ENCODE results near the gene WBP1. TPM values are rescaled to one million over a fixed set of nuclear protein-coding genes. Genes with fewer than 3 reads are reported as not detected.

Gene WBP1
- total RNA-seq, 1 donor from 2014 or later: 38.2 TPM

DNA sequence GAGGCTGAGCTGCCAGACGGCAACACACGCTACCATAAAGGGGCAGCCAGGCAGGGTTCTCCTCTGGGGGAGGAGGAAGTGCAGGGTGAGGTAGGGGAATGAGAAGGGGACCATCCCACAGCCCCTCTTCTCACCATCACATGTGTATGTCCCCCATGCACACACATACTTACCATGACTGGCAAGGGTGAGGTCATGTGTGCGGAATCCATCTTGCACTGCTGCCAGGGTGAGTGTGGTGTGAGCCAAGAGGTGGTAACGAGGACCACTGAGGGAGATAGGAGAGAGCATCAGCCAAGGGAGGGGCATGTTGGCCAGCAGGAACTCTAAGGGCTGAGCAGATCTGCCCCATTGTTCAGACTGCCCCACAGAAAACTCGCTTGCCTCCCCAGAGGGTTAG, 29.6 kb upstream of the WBP1 start:
- Histone ChIP-seq H3K9me3 (ENCODE audit: low read depth) (no peaks in the 10 kb centered on the region), H3K4me1 (no peaks in the 10 kb centered on the region), H3K27me3 (no peaks in the 10 kb centered on the region), H3K4me3 (no peak overlapping the region), H3K27ac (no peak overlapping the region), H3K36me3 (no peaks in the 10 kb centered on the region), H2AFZ (replicated peaks) (no peak overlapping the region), H3F3A (ENCODE audit: low read depth) (peaks cover 21% of the 10 kb centered on the region), H3K4me2 (no peak overlapping the region), H3K79me2 (ENCODE audit: low read depth) (peaks cover 6% of the 10 kb centered on the region), H3K9ac (no peak overlapping the region), H4K20me1 (ENCODE audit: low read depth) (peaks cover 30% of the 10 kb centered on the region)
- Mint-ChIP-seq H3K4me1 (peaks cover 12% of the 10 kb centered on the region), H3K36me3 (peaks cover 34% of the 10 kb centered on the region), H3K4me3 (no peak overlapping the region), H3K27me3 (ENCODE audit: insufficient read depth, low read depth) (peaks cover 2% of the 10 kb centered on the region), H3K9me3 (no peaks in the 10 kb centered on the region), H3K27ac (no peak overlapping the region)
- TF ChIP-seq, protein P1, sequence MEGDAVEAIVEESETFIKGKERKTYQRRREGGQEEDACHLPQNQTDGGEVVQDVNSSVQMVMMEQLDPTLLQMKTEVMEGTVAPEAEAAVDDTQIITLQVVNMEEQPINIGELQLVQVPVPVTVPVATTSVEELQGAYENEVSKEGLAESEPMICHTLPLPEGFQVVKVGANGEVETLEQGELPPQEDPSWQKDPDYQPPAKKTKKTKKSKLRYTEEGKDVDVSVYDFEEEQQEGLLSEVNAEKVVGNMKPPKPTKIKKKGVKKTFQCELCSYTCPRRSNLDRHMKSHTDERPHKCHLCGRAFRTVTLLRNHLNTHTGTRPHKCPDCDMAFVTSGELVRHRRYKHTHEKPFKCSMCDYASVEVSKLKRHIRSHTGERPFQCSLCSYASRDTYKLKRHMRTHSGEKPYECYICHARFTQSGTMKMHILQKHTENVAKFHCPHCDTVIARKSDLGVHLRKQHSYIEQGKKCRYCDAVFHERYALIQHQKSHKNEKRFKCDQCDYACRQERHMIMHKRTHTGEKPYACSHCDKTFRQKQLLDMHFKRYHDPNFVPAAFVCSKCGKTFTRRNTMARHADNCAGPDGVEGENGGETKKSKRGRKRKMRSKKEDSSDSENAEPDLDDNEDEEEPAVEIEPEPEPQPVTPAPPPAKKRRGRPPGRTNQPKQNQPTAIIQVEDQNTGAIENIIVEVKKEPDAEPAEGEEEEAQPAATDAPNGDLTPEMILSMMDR (IDR thresholded peaks at IDR 0.05): no peak
- TF ChIP-seq EZH2phosphoT487 (IDR thresholded peaks at IDR 0.05): no peak
- TF ChIP-seq EZH2 (IDR thresholded peaks at IDR 0.05): no peak
- no peak for DNase-seq (ENCODE audit: low spot score)

DNA sequence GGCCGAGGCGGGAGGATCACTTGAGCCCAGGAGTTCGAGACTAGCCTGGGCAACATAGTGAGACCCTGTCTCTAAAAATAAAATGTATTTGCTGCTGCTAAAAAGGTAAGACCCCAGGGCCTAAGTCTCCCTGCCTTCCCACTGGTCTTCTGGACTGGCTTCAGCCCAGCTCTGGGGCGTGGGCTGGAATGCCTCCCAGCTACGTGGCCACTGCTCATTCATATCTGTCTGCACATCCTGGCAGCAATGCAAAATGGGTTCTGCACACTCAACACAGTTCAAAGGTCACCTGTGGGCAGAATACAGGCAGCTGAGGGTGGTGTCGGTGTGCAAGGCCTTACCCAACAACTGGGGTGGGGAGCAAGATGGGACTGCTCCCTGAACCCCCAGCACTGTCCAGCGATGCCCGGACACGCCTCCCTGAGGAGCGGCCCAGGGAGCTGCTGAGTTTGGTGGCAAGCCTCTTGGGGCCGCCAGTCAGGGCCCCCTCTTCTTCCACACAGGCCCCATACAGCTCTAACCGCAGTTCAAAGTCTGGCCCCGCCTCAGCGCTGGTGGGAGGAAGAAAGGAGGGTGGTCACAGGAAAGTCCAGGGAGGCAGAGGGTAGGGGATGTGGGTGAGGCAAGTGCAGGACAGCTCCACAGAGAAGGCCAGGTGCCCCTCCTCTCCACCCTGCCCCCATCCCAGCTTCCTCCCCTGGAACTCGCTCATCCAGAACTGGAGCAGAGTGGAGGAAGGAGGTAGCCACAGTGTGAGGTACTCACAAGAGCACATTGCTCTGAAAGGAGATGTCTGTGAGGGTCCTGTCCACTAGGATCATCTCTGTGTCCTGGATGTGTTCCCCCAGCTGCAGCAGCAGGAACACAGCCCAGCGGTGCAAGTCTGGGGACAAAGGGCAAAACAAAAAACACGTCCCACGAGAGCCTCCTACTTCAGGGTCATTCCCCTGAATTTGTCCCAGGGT, 28.5 kb upstream of the WBP1 start:
- peaks cover 6% of the 10 kb centered on the region for H3K4me1 Mint-ChIP-seq
- peaks cover 2% of the 10 kb centered on the region for H3K27me3 Mint-ChIP-seq (ENCODE audit: insufficient read depth, low read depth)
- Histone ChIP-seq H3F3A (ENCODE audit: low read depth) (peaks cover 21% of the 10 kb centered on the region), H3K36me3 (no peaks in the 10 kb centered on the region), H3K4me3 (no peak overlapping the region), H2AFZ (replicated peaks) (no peak overlapping the region), H3K79me2 (ENCODE audit: low read depth) (peaks cover 17% of the 10 kb centered on the region), H3K4me1 (no peaks in the 10 kb centered on the region), H3K9me3 (ENCODE audit: low read depth) (no peaks in the 10 kb centered on the region), H3K27ac (no peak overlapping the region), H3K9ac (no peak overlapping the region), H3K4me2 (no peak overlapping the region), H3K27me3 (no peaks in the 10 kb centered on the region), H4K20me1 (ENCODE audit: low read depth) (peaks cover 28% of the 10 kb centered on the region)
- no peak for DNase-seq (ENCODE audit: low spot score)
- H3K36me3 Mint-ChIP-seq: peaks cover 33% of the 10 kb centered on the region
- H3K4me3 Mint-ChIP-seq: peak overlapping the region; percentile 24
- TF ChIP-seq, protein P1 (IDR thresholded peaks at IDR 0.05): no peak
- TF ChIP-seq EZH2phosphoT487 (IDR thresholded peaks at IDR 0.05) (no peak), EZH2 (IDR thresholded peaks at IDR 0.05) (no peak)
- H3K9me3 Mint-ChIP-seq: no peaks in the 10 kb centered on the region
- no peak overlapping the region for H3K27ac Mint-ChIP-seq

- H3K4me2 ChIP-seq: no peak overlapping the region
- H3K27ac Mint-ChIP-seq: no peak overlapping the region
- no peaks in the 10 kb centered on the region for H3K27me3 ChIP-seq
- H3K4me1 Mint-ChIP-seq: peaks cover 4% of the 10 kb centered on the region
- H3K9me3 Mint-ChIP-seq: no peaks in the 10 kb centered on the region
- H3K36me3 Mint-ChIP-seq: peaks cover 34% of the 10 kb centered on the region
- peaks cover 2% of the 10 kb centered on the region for H3K27me3 Mint-ChIP-seq (ENCODE audit: insufficient read depth, low read depth)
- peaks cover 23% of the 10 kb centered on the region for H4K20me1 ChIP-seq (ENCODE audit: low read depth)
- H3K79me2 ChIP-seq (ENCODE audit: low read depth): peaks cover 21% of the 10 kb centered on the region
- H3F3A ChIP-seq (ENCODE audit: low read depth): peaks cover 16% of the 10 kb centered on the region
- H3K27ac ChIP-seq: no peak overlapping the region
- no peaks in the 10 kb centered on the region for H3K4me1 ChIP-seq
- TF ChIP-seq EZH2 (IDR thresholded peaks at IDR 0.05) (no peak), EZH2phosphoT487 (IDR thresholded peaks at IDR 0.05) (no peak)
- TF ChIP-seq, protein P1 (IDR thresholded peaks at IDR 0.05): no peak
- no peak overlapping the region for H3K4me3 Mint-ChIP-seq
- DNase-seq (ENCODE audit: low spot score): no peak
- no peak overlapping the region for H2AFZ ChIP-seq (replicated peaks)
- no peak overlapping the region for H3K9ac ChIP-seq
- no peaks in the 10 kb centered on the region for H3K9me3 ChIP-seq (ENCODE audit: low read depth)
- no peak overlapping the region for H3K4me3 ChIP-seq
- no peaks in the 10 kb centered on the region for H3K36me3 ChIP-seq
Observed at GRCh38 chr2:74430502-74430901, 27.7 kb upstream of the WBP1 start.
